Adrenal gland (tissue), 5 donors: Measurements from ENCODE around the gene EPHA5.

ENCODE experiments used
- CTCF ChIP-seq, 6 experiments: fragments of 450-650 bp in 4 of 6; fragments of 200-600 bp in 2 of 6; sonication (generic) in 1 of 6; IDR thresholded peaks; 1 replicate in 5 of 6; 2 replicates in 1 of 6; pipeline versions ENCODE4 v1.5.1 to v1.8.0; 2016 to 2021; ENCODE audit warnings: antibody characterized with exemption in 6 of 6, mild to moderate bottlenecking in 2 of 6, moderate library complexity in 1 of 6
- POLR2A ChIP-seq, 2 donors: fragments of 450-650 bp; IDR thresholded peaks; one replicate each; pipeline ENCODE4 v1.6.1; 2017; ENCODE audit warnings: antibody characterized with exemption in 2 of 2, mild to moderate bottlenecking in 2 of 2, moderate library complexity in 1 of 2
- donor health status: DM: no; HTN: no; CAD: no.

- no peak for TF ChIP-seq CTCF (IDR thresholded peaks at IDR 0.05)
- TF ChIP-seq POLR2A (IDR thresholded peaks at IDR 0.05), result no peak
Measured at GRCh38 chr4:65456579-65456978, 213.7 kb downstream of the EPHA5 start.
